Type B pancreatic cell (in vitro differentiated cells): ENCODE data around the gene AK8. TPM values are rescaled to one million over a fixed set of nuclear protein-coding genes. Genes with fewer than 3 reads are reported as not detected.
A peak's percentile ranks its signal among the peaks of the same experiment; 100 is the strongest.

Source experiments
- DNase-seq: peaks from one replicate; pipeline ENCODE4 v3.0.0; 2021; ENCODE audit warnings: mixed read lengths; ENCODE audit not compliant: unreplicated experiment; ENCODE audit errors: extremely low spot score
- H3K27ac Mint-ChIP-seq: 2 replicates; pipeline ENCODE4 v1.8.0; 2021; ENCODE audit warnings: mild to moderate bottlenecking, mixed read lengths
- H3K27me3 Mint-ChIP-seq: 2 replicates; pipeline ENCODE4 v1.8.0; 2021; ENCODE audit warnings: mixed read lengths
- H3K36me3 Mint-ChIP-seq: 2 replicates; pipeline ENCODE4 v1.8.0; 2021; ENCODE audit warnings: mixed read lengths
- H3K4me1 Mint-ChIP-seq: one replicate; pipeline ENCODE4 v1.8.0; 2021; ENCODE audit warnings: mixed read lengths; ENCODE audit not compliant: unreplicated experiment
- H3K4me3 Mint-ChIP-seq: 2 replicates; pipeline ENCODE4 v1.8.0; 2021; ENCODE audit warnings: mild to moderate bottlenecking, mixed read lengths
- H3K9me3 Mint-ChIP-seq: 2 replicates; pipeline ENCODE4 v1.8.0; 2021; ENCODE audit warnings: mixed read lengths
- CTCF ChIP-seq: fragments of 200-600 bp; sonication (generic); conservative IDR thresholded peaks from 2 replicates; pipeline ENCODE4 v1.5.0; 2021; ENCODE audit warnings: antibody characterized with exemption, mild to moderate bottlenecking
- total RNA-seq: library from RNA; stranded (reverse); gene quantifications from 2 replicates; pipeline ENCODE4 v1.2.1, GENCODE V29; 2021; ENCODE audit warnings: low replicate concordance

The AK8 gene
- total RNA-seq, 1 donor from 2014 or later: 5.5 TPM

GRCh38 chr9:132811985-132812384 is 66.1 kb downstream of the AK8 start:
- H3K9me3 Mint-ChIP-seq: no peaks in the 10 kb centered on the region
- H3K27me3 Mint-ChIP-seq: peaks cover 12% of the 10 kb centered on the region
- no peak overlapping the region for H3K4me3 Mint-ChIP-seq
- no peak overlapping the region for H3K27ac Mint-ChIP-seq
- peaks cover 7% of the 10 kb centered on the region for H3K4me1 Mint-ChIP-seq
- H3K36me3 Mint-ChIP-seq: peaks cover under 1% of the 10 kb centered on the region
- peak; percentile 2 for DNase-seq
- TF ChIP-seq CTCF: no peak

GRCh38 chr9:132810314-132810713 is 67.8 kb downstream of the AK8 start:
- H3K27ac Mint-ChIP-seq: no peak overlapping the region
- DNase-seq: no peak
- no peak for TF ChIP-seq CTCF
- H3K9me3 Mint-ChIP-seq: no peaks in the 10 kb centered on the region
- peaks cover 19% of the 10 kb centered on the region for H3K27me3 Mint-ChIP-seq
- H3K4me1 Mint-ChIP-seq: peaks cover 21% of the 10 kb centered on the region
- H3K4me3 Mint-ChIP-seq: no peak overlapping the region
- peaks cover 4% of the 10 kb centered on the region for H3K36me3 Mint-ChIP-seq

- H3K4me3 Mint-ChIP-seq: no peak overlapping the region
- TF ChIP-seq CTCF: no peak
- peaks cover 22% of the 10 kb centered on the region for H3K27me3 Mint-ChIP-seq
- no peak overlapping the region for H3K27ac Mint-ChIP-seq
- H3K9me3 Mint-ChIP-seq: no peaks in the 10 kb centered on the region
- H3K4me1 Mint-ChIP-seq: peaks cover 27% of the 10 kb centered on the region
- DNase-seq: no peak
- peaks cover 4% of the 10 kb centered on the region for H3K36me3 Mint-ChIP-seq
These were observed 68.3 kb downstream of the AK8 start for GRCh38 chr9:132809677-132810271.

- Mint-ChIP-seq H3K36me3 (peaks cover 4% of the 10 kb centered on the region), H3K4me3 (no peak overlapping the region), H3K4me1 (peaks cover 30% of the 10 kb centered on the region), H3K27ac (peak overlapping the region; percentile 18), H3K27me3 (peaks cover 25% of the 10 kb centered on the region), H3K9me3 (no peaks in the 10 kb centered on the region)
- no peak for DNase-seq
- no peak for TF ChIP-seq CTCF
These were observed 69.4 kb downstream of the AK8 start for GRCh38 chr9:132808645-132809044.

- no peak for TF ChIP-seq CTCF
- Mint-ChIP-seq H3K27me3 (peaks cover 32% of the 10 kb centered on the region), H3K9me3 (no peaks in the 10 kb centered on the region), H3K4me1 (peaks cover 30% of the 10 kb centered on the region), H3K27ac (peak overlapping the region; percentile 77), H3K36me3 (peaks cover 4% of the 10 kb centered on the region), H3K4me3 (peak overlapping the region; percentile 25)
- DNase-seq: no peak
These were observed 71.2 kb downstream of the AK8 start for GRCh38 chr9:132806723-132807421.
